ENCODE measurements around the gene PRRG4.
A peak's percentile ranks its signal among the peaks of the same experiment; 100 is the strongest.
"Not testable (repeated sequence)": the region's sequence is repeated elsewhere in the genome, so short reads cannot be mapped to it uniquely, and the experiment has no call there.

Gene PRRG4

GRCh38 chr11:32829680-32830412 lies at the start of gene PRRG4:
Gene PRRG4, plus strand, starts transcription at chr11:32829927. Its CDS starts 603 bp downstream, at chr11:32830530.
- DNase-seq = peak; percentile 30

- DNase-seq = not testable (repeated sequence)
Observed at GRCh38 chr11:32780839-32781238, 48.9 kb upstream of the PRRG4 start.

DNA sequence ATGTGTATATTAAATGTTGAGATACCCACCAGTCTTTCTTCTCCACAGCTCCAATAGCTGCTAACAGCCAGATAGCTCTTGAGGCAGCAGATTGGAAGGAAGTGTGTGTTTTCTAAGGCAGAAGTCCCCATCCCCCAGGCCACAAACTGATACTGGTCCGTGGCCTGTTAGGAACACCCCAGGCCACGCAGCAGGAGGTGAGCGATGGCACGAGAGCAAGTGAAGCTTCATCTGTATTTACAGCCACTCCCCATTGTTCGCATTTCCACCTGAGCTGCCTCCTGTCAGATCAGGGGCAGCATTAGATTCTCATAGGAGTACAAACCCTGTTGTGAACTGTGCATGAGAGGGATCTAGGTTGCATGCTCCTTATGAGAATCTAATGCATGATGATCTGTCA lies 48.0 kb upstream of the PRRG4 start:
- no peak for DNase-seq

- no peak for DNase-seq
Observed at GRCh38 chr11:32785262-32785661, 44.5 kb upstream of the PRRG4 start.

DNA sequence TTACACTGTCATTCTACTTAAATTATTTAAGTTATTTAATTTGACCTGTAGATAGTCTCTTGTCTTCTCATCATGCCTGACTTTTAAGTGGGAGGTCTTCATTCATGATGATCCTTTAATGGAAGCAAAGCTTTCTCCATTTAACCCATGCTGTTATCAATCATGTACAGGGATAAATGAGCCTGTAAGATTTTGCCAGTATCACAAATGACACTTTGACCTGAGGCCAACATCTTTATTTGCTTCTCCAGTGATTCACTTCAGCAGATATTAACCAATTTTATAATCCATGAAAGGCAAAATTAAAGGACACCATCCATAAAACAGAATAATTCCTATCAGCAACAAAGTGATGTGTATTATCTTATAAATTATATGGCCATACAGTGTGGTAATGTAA lies 42.9 kb upstream of the PRRG4 start:
- DNase-seq = no peak

GRCh38 chr11:32790916-32791315 lies 38.8 kb upstream of the PRRG4 start:
- no peak for DNase-seq

DNA sequence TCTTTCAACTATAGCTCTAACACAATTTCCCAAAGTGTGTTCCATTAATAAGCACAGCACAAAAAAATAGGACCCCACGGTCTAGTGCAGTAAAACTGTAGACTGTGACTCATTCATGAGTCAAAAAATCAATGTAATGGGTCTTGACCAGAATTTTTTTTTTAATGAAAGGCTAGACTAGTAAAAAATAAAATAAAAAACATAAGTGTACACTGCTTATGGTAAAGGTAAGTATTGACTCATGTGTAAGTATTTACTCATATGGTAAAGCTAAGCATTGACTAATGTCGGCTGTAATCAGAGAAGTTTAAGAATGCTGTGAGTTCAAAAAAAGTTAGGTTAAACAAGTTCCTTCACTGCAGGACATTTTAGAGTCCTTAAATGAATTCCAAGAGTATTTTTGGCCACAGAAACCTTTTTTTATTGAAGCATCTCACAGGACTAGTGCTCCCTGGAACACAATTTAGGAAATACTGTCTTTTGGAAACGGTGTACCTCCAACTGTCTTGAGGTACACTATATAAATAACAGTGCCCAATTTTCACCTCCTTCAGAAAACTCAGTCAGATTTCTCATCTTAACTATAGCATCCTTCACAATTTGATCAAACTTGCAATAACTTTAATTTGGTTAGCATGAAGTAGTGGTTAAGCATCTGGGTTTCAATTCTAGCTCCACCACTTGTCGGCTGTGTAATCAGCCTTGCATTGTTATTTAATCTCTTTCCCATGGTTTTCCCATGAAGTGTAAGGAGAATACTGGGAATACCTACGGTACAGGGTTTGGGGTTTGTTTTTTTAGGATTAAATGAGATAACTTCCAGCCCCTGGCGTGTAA lies 37.4 kb upstream of the PRRG4 start:
- no peak for DNase-seq

DNA sequence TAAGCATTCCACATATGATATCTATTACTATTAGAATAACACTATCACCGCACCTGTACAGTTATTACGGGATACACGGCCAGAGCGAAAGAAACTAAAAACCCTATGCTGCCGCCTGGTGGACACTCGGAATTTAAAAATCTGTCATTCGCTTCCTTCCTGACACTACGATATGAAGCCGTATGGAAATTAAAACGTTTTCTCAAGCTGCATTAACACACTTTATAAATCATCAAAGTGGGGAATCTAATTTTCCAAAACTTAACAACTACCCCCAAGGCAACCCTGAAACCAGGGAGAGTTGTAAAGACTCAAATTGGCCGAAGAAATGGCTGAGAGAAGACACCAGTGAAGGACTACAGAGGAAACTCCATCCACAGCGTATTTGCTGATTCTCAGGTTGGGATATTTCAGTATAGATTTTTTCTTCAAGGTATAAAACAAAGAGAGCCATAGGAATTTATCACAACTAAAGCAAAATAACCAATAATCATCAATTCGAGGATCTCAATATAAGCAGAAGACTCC lies 36.7 kb upstream of the PRRG4 start:
- DNase-seq = peak; percentile 20

DNA sequence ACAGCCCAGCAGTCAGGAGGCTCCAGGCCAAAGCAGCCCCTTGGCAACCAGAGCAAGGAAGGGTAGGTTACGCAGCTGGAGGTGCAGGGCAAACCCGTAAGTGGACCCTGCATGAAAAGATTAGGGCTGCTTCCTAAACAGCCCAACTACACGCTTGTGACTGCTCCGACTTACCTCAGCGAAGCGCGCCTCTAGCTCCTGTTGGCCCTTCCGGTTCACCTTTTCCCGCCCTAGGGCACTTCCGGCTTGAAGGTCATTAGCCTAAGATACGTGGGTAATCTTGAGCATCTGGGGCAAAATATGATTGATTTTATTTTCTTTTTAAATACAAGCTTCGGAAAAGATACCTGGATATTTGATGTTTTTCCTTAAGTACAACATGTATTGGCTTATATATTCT lies 35.3 kb upstream of the PRRG4 start, which contains the start of gene CCDC73:
Gene CCDC73, minus strand, starts transcription at position 224 of the 400 bp plus-strand sequence. CDS start 34,419 bp downstream, outside the sequence.
- DNase-seq = no peak

DNA sequence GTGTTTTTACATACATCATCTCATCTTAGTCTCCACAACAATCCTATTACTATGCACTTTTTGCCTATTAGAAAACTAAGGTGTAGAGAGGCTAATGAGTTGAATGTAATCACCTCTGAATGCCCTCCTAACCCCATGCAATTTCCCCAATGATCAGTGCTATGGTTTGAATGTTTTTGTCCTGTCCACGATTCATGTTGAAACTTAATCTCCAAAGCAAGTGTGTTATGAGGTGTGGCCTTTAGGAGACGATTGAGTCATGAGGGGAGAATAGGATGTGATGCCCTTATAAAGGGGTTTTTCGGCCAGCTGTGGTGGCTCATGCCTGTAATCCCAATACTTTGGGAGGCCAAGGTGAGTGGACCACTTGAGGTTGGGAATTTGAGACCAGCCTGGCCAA lies 33.3 kb upstream of the PRRG4 start:
- no peak for DNase-seq

- peak; percentile 72 for DNase-seq
Observed at GRCh38 chr11:32809313-32809712, 20.4 kb upstream of the PRRG4 start.

- DNase-seq = peak; percentile 87
Observed at GRCh38 chr11:32817181-32817851, 12.4 kb upstream of the PRRG4 start.

GRCh38 chr11:32817852-32818183 lies 11.9 kb upstream of the PRRG4 start:
- no peak for DNase-seq

- DNase-seq = no peak
Observed at GRCh38 chr11:32819187-32819586, 10.5 kb upstream of the PRRG4 start.

- DNase-seq = no peak
Observed at GRCh38 chr11:32820497-32820896, 9.2 kb upstream of the PRRG4 start.

DNA sequence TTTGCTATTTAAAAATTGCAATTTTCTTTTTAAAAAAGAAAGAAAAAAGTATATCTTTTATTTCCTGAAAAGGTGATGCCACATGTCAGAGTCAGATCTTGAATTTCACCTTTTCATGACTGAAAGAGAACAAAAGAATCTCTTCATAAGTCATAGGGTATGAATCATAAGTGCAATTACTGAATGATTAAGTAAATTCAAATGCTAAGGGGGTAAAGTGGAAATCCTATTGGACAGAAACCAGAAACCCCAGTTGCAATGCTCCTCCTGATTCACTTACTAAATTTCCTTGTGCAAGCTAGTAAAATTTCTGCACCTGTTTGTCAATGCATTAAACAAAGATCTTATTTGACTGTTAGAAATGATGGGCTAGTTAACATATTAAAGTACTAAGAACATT lies 8.2 kb upstream of the PRRG4 start:
- peak; percentile 76 for DNase-seq

DNA sequence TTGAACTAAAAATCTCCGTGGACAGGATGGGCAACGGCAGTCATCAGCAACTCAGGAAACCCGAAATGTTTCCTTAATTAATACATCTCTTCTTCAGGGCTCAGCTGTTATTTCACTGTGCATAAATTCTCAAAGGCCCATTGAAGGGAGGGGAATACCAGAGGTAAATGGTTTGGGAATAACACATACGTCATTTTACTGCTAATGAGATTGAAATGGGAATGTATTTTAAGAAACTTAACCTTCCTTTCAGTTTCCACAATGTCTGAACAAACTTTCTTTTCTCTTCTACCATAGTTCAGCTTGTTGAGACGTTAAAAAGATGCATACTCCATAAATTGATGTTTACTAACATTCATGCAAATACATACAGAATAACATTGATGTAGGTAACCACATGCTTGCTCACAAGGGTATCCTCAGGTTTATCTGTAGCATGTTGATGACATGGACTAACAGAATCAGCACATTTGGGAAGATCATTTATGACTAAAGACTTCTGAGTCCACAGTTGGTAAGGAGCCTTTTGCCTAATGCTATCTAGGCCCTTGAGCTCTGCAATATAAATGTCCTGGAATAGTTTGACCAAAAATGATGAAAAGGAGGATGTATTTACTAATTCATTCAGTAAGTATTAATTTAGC lies 7.7 kb upstream of the PRRG4 start:
- DNase-seq = no peak

DNA sequence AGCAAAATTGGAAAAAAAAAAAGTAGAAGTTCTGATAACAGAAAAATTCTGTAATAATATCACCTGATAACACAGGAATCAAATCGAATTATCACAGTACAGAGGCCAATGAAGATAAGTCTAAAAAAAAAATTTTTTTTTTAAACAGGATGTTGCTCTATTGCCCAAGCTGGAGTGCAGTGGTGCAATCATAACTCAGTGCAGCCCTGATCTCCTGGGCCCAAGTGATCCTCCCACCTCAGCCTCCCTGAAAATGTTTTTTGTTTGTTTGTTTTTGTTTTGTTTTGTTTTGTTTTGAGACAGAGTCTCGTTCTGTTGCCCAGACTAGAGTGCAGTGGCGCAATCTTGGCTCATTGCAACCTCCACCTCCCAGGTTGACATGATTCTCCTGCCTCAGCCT lies 6.1 kb upstream of the PRRG4 start:
- not testable (repeated sequence) for DNase-seq

DNA sequence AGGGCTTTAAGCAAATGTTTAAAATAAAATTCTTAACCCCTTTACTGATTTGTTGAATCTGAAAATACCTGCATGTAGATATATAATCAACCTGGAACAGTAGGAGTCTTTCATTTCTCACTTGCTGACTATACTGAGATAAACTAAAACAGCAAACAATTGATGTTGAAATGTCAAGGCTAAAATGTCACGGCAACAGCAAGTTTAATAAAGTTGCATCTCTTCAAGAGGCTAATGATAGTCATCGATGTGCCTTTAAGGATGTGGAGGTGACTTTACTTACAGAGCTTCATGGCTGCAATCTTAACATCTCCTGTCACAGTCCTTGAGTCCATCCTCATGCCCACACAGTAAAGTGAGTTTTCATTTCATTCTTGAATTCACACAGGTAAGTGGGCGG lies 3.6 kb upstream of the PRRG4 start:
- no peak for DNase-seq

GRCh38 chr11:32827276-32827675 lies 2.5 kb upstream of the PRRG4 start:
- no peak for DNase-seq

GRCh38 chr11:32829157-32829679 lies 509 bp upstream of the PRRG4 start:
- no peak for DNase-seq

DNA sequence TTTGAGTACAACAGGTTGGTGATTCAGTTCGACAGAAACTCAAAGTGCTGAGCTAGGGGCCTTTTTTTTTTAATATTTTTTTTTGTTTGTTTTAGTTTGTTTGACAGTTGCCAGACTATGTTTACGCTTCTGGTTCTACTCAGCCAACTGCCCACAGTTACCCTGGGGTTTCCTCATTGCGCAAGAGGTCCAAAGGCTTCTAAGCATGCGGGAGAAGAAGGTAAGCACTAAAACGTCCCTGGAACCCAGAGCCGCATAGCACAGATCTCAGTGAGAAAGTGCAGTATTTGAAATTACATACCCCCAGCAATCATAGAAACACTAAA lies 649 bp downstream of the PRRG4 start:
- DNase-seq = no peak

DNA sequence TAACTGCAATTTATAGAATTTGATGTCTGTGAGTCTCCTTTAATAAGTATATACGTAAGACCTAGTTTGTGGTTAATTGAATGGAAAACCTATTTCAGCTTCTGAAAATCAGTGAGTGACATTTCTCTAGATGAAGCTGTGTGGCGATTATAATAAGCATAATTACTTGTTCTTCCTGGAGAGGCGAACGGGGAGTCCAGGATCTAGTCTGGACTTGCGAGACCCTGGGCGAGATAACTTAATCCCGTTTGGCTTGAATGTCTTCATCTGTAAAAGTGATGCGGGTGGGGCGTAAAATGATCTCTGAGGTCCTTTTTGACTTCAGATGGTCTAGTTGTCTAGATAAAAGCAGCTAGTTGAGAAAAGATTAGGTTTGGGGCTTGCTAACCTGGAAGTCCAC lies 1.1 kb downstream of the PRRG4 start:
- no peak for DNase-seq

All from HCEC 1CT (cell line).